Sigmoid colon (tissue), 3 donors: ENCODE data around the gene GDF2.

ENCODE experiments used
- POLR2A ChIP-seq, 2 donors: fragments of 450-650 bp; IDR thresholded peaks; one replicate each; pipeline ENCODE4 v1.6.1; 2016; ENCODE audit warnings: antibody characterized with exemption in 2 of 2, mild to moderate bottlenecking in 2 of 2, moderate library complexity in 2 of 2
- TF ChIP-seq, protein P1 (sequence below), 4 experiments: fragments of 450-650 bp in 3 of 4; fragments of 200-600 bp in 1 of 4; IDR thresholded peaks; one replicate each; pipeline ENCODE4 v1.5.1; 2016 to 2019; ENCODE audit warnings: antibody characterized with exemption in 4 of 4, mild to moderate bottlenecking in 3 of 4, moderate library complexity in 2 of 4

GRCh38 chr10:47370015-47370767 lies 47.9 kb downstream of the GDF2 start:
- TF ChIP-seq, protein P1, sequence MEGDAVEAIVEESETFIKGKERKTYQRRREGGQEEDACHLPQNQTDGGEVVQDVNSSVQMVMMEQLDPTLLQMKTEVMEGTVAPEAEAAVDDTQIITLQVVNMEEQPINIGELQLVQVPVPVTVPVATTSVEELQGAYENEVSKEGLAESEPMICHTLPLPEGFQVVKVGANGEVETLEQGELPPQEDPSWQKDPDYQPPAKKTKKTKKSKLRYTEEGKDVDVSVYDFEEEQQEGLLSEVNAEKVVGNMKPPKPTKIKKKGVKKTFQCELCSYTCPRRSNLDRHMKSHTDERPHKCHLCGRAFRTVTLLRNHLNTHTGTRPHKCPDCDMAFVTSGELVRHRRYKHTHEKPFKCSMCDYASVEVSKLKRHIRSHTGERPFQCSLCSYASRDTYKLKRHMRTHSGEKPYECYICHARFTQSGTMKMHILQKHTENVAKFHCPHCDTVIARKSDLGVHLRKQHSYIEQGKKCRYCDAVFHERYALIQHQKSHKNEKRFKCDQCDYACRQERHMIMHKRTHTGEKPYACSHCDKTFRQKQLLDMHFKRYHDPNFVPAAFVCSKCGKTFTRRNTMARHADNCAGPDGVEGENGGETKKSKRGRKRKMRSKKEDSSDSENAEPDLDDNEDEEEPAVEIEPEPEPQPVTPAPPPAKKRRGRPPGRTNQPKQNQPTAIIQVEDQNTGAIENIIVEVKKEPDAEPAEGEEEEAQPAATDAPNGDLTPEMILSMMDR (IDR thresholded peaks at IDR 0.05), result no peak
- no peak for TF ChIP-seq POLR2A (IDR thresholded peaks at IDR 0.05)
